Measurements from ENCODE around the gene SPATA24. TPM values are rescaled to one million over a fixed set of nuclear protein-coding genes. Genes with fewer than 3 reads are reported as not detected.

The SPATA24 gene
- total and polyA plus RNA-seq, 2 of the 13 experiments (the other 11 are each of a cell fraction or from before 2014, with no cell fraction given): 6.0 to 11.1 TPM

GRCh38 chr5:139385061-139386049 lies 18.5 kb downstream of the SPATA24 start (continued):
- TF ChIP-seq NFAT5 (CRISPR knock-in tag; IDR thresholded peaks at IDR 0.05) (no peak), ZNF761 (CRISPR knock-in tag; conservative IDR thresholded peaks at IDR 0.05) (no peak), TCF7 (IDR thresholded peaks at IDR 0.05; ENCODE audit: low read depth) (no peak), POLR2AphosphoS5 (IDR thresholded peaks at IDR 0.05; ENCODE audit: low read depth, low read length) (peak; percentile 68), MAFK (conservative IDR thresholded peaks at IDR 0.05 in 1 of 2, IDR thresholded peaks at IDR 0.05 in 1 of 2; ENCODE audit: low read length in 2 of 2) (no peak), GMEB2 (CRISPR knock-in tag; IDR thresholded peaks at IDR 0.05; ENCODE audit: low read depth) (no peak), ZNF569 (CRISPR knock-in tag; IDR thresholded peaks at IDR 0.05; ENCODE audit: borderline replicate concordance) (no peak), ELF3 (CRISPR knock-in tag; IDR thresholded peaks at IDR 0.05) (peak; percentile 35; the same call in 1 of the 2 replicates), RBFOX2 (IDR thresholded peaks at IDR 0.05; ENCODE audit: low read depth, low read length) (no peak), MED8 (CRISPR knock-in tag; IDR thresholded peaks at IDR 0.05; ENCODE audit: insufficient replicate concordance) (no peak), ZNF383 (CRISPR knock-in tag; IDR thresholded peaks at IDR 0.05; ENCODE audit: borderline replicate concordance) (no peak), SOX6 (IDR thresholded peaks at IDR 0.05) (no peak), SOX6 (CRISPR knock-in tag; IDR thresholded peaks at IDR 0.05) (no peak; the same call in 1 of the 2 replicates), DNMT3B (CRISPR knock-in tag; conservative IDR thresholded peaks at IDR 0.05) (no peak), TSC22D2 (CRISPR knock-in tag; IDR thresholded peaks at IDR 0.05; ENCODE audit: borderline replicate concordance) (0 out of 2 replicates have a peak, but pooled peaks have one; percentile 62), ZBTB7A (CRISPR knock-in tag; IDR thresholded peaks at IDR 0.05) (no peak), ZFP41 (CRISPR knock-in tag; IDR thresholded peaks at IDR 0.05; ENCODE audit: borderline replicate concordance) (no peak), GTF3A (CRISPR knock-in tag; conservative IDR thresholded peaks at IDR 0.05) (no peak), KLF13 (CRISPR knock-in tag; IDR thresholded peaks at IDR 0.05) (no peak), NCOA1 (CRISPR knock-in tag; IDR thresholded peaks at IDR 0.05) (no peak), FOXM1 (CRISPR knock-in tag; IDR thresholded peaks at IDR 0.05) (no peak), CTCF (CRISPR knock-in tag; IDR thresholded peaks at IDR 0.05) (peak; percentile 93)

Measured in HepG2 (cell line).